NCI-H774 (cell line): ENCODE results near the gene ZFY.
"Not testable (repeated sequence)": the region's sequence is repeated elsewhere in the genome, so short reads cannot be mapped to it uniquely, and the experiment has no call there.

Experiments used
- DNase-seq: peaks from one replicate; lab custom pipeline; 2025; lab: John Stamatoyannopoulos, UW

ZFY gene

GRCh38 chrY:2973110-2973751 lies 38.0 kb downstream of the ZFY start:
- DNase-seq = no peak

- DNase-seq = no peak
Observed at GRCh38 chrY:2979283-2979682, 44.1 kb downstream of the ZFY start.

- DNase-seq = no peak
Observed at GRCh38 chrY:2984491-2984890, 49.3 kb downstream of the ZFY start.

GRCh38 chrY:2987178-2987577 lies 52.0 kb downstream of the ZFY start:
- not testable (repeated sequence) for DNase-seq

- DNase-seq = not testable (repeated sequence)
Observed at GRCh38 chrY:2997369-2997768, 62.2 kb downstream of the ZFY start.

GRCh38 chrY:3002190-3002589 lies 67.0 kb downstream of the ZFY start:
- no peak for DNase-seq

GRCh38 chrY:3002680-3003515 lies 67.7 kb downstream of the ZFY start:
- no peak for DNase-seq

- DNase-seq = no peak
Observed at GRCh38 chrY:3003516-3003830, 68.3 kb downstream of the ZFY start.

- no peak for DNase-seq
Observed at GRCh38 chrY:3003846-3004245, 68.7 kb downstream of the ZFY start.

GRCh38 chrY:3006031-3006430 lies 70.8 kb downstream of the ZFY start:
- DNase-seq = not testable (repeated sequence)

- DNase-seq = no peak
Observed at GRCh38 chrY:3007967-3008366, 72.8 kb downstream of the ZFY start.

- no peak for DNase-seq
Observed at GRCh38 chrY:3012226-3012625, 77.0 kb downstream of the ZFY start.

- no peak for DNase-seq
Observed at GRCh38 chrY:3016594-3016993, 81.4 kb downstream of the ZFY start.

- no peak for DNase-seq
Observed at GRCh38 chrY:3018546-3018945, 83.4 kb downstream of the ZFY start.

- no peak for DNase-seq
Observed at GRCh38 chrY:3019584-3019983, 84.4 kb downstream of the ZFY start.

- no peak for DNase-seq
Observed at GRCh38 chrY:3021176-3021575, 86.0 kb downstream of the ZFY start.

GRCh38 chrY:3023606-3024005 lies 88.4 kb downstream of the ZFY start:
- no peak for DNase-seq

- no peak for DNase-seq
Observed at GRCh38 chrY:3025357-3025756, 90.2 kb downstream of the ZFY start.
